Activated T-cell treated with anti-CD3 and anti-CD28 coated beads, Interleukin-2, amount 50 U/mL, for 4 hours (primary cell): ENCODE results near the gene TRAF7. TPM values are rescaled to one million over a fixed set of nuclear protein-coding genes. Genes with fewer than 3 reads are reported as not detected.

Source experiments
- ATAC-seq, 2 donors: fragments of 200-7000 bp; cut with Tn5 transposase; one replicate each; pipeline ENCODE4 v1.10.0; 2021
- DNase-seq: peaks from one replicate; pipeline ENCODE4 v3.0.0-alpha.2; 2020
- H3K27me3 Mint-ChIP-seq: one replicate; pipeline ENCODE4 v1.8.0; 2021; ENCODE audit warnings: low read depth, mixed read lengths
- H3K36me3 Mint-ChIP-seq: one replicate; pipeline ENCODE4 v1.8.0; 2022; ENCODE audit warnings: mixed read lengths; ENCODE audit not compliant: insufficient read depth
- H3K4me1 Mint-ChIP-seq: one replicate; pipeline ENCODE4 v1.8.0; 2021; ENCODE audit warnings: low read depth, mixed read lengths
- H3K4me3 Mint-ChIP-seq: one replicate; pipeline ENCODE4 v1.8.0; 2021; ENCODE audit warnings: mild to moderate bottlenecking, moderate library complexity, mixed read lengths
- H3K9me3 Mint-ChIP-seq: one replicate; pipeline ENCODE4 v1.8.0; 2021; ENCODE audit warnings: mixed read lengths
- total RNA-seq, 3 donors: library from RNA; stranded (reverse); gene quantifications; one replicate each; pipeline ENCODE4 v1.2.1, GENCODE V29; 2021

Gene TRAF7
- total RNA-seq, 3 donors from 2014 or later = 95.6 to 110 (median 102) TPM

- peak overlapping the region; percentile 54 for H3K4me3 Mint-ChIP-seq
- H3K27me3 Mint-ChIP-seq = no peaks in the 10 kb centered on the region
- peaks cover 18% of the 10 kb centered on the region for H3K36me3 Mint-ChIP-seq
- peak; percentile 8 to 14 for ATAC-seq
- H3K9me3 Mint-ChIP-seq = no peaks in the 10 kb centered on the region
- DNase-seq = no peak
- H3K4me1 Mint-ChIP-seq = peaks cover 18% of the 10 kb centered on the region
These were observed 6.6 kb upstream of the TRAF7 start for GRCh38 chr16:2148714-2149629.

- Mint-ChIP-seq H3K4me3 (peak overlapping the region; percentile 29), H3K36me3 (peaks cover 27% of the 10 kb centered on the region), H3K4me1 (peaks cover 18% of the 10 kb centered on the region), H3K27me3 (no peaks in the 10 kb centered on the region), H3K9me3 (no peaks in the 10 kb centered on the region)
- ATAC-seq (no peak), DNase-seq (no peak)
These were observed 5.8 kb upstream of the TRAF7 start for GRCh38 chr16:2149630-2150417.

GRCh38 chr16:2150418-2151187, 5.0 kb upstream of the TRAF7 start:
- H3K9me3 Mint-ChIP-seq = no peaks in the 10 kb centered on the region
- H3K36me3 Mint-ChIP-seq = peaks cover 28% of the 10 kb centered on the region
- H3K4me3 Mint-ChIP-seq = peak overlapping the region; percentile 93
- peaks cover 18% of the 10 kb centered on the region for H3K4me1 Mint-ChIP-seq
- DNase-seq (no peak), ATAC-seq (no peak)
- H3K27me3 Mint-ChIP-seq = no peaks in the 10 kb centered on the region

GRCh38 chr16:2151188-2152091, 4.1 kb upstream of the TRAF7 start:
- ATAC-seq = no peak
- Mint-ChIP-seq H3K4me3 (peak overlapping the region; percentile 93), H3K4me1 (peaks cover 21% of the 10 kb centered on the region), H3K27me3 (no peaks in the 10 kb centered on the region), H3K9me3 (no peaks in the 10 kb centered on the region), H3K36me3 (peaks cover 28% of the 10 kb centered on the region)
- DNase-seq = no peak

GRCh38 chr16:2152695-2153506, 2.7 kb upstream of the TRAF7 start:
- peaks cover 28% of the 10 kb centered on the region for H3K36me3 Mint-ChIP-seq
- no peaks in the 10 kb centered on the region for H3K9me3 Mint-ChIP-seq
- DNase-seq (no peak), ATAC-seq (peak in 1 of 2 donors; percentile 5)
- H3K4me1 Mint-ChIP-seq = peaks cover 34% of the 10 kb centered on the region
- peak overlapping the region; percentile 93 for H3K4me3 Mint-ChIP-seq
- no peaks in the 10 kb centered on the region for H3K27me3 Mint-ChIP-seq

- Mint-ChIP-seq H3K9me3 (no peaks in the 10 kb centered on the region), H3K27me3 (no peaks in the 10 kb centered on the region), H3K4me1 (peaks cover 36% of the 10 kb centered on the region), H3K4me3 (peak overlapping the region; percentile 93), H3K36me3 (peaks cover 28% of the 10 kb centered on the region)
- DNase-seq (peak; percentile 28), ATAC-seq (no peak)
These were observed 970 bp upstream of the TRAF7 start for GRCh38 chr16:2154533-2155090.

GRCh38 chr16:2155977-2156848, 631 bp downstream of the TRAF7 start:
- Mint-ChIP-seq H3K27me3 (no peaks in the 10 kb centered on the region), H3K4me3 (peak overlapping the region; percentile 98), H3K4me1 (peaks cover 28% of the 10 kb centered on the region), H3K36me3 (peaks cover 26% of the 10 kb centered on the region), H3K9me3 (no peaks in the 10 kb centered on the region)
- DNase-seq (no peak), ATAC-seq (no peak)

- DNase-seq (no peak), ATAC-seq (no peak)
- Mint-ChIP-seq H3K4me1 (peaks cover 24% of the 10 kb centered on the region), H3K9me3 (no peaks in the 10 kb centered on the region), H3K4me3 (peak overlapping the region; percentile 98), H3K27me3 (no peaks in the 10 kb centered on the region), H3K36me3 (peaks cover 23% of the 10 kb centered on the region)
These were observed 1.3 kb downstream of the TRAF7 start for GRCh38 chr16:2156849-2157224.

GRCh38 chr16:2157480-2158261, 2.1 kb downstream of the TRAF7 start:
- H3K4me1 Mint-ChIP-seq = peaks cover 22% of the 10 kb centered on the region
- no peaks in the 10 kb centered on the region for H3K9me3 Mint-ChIP-seq
- DNase-seq (no peak), ATAC-seq (no peak)
- peak overlapping the region; percentile 98 for H3K4me3 Mint-ChIP-seq
- no peaks in the 10 kb centered on the region for H3K27me3 Mint-ChIP-seq
- peaks cover 21% of the 10 kb centered on the region for H3K36me3 Mint-ChIP-seq

GRCh38 chr16:2158262-2158638, 2.7 kb downstream of the TRAF7 start:
- no peak for ATAC-seq
- Mint-ChIP-seq H3K4me1 (peaks cover 23% of the 10 kb centered on the region), H3K36me3 (peaks cover 15% of the 10 kb centered on the region), H3K4me3 (no peak overlapping the region), H3K9me3 (no peaks in the 10 kb centered on the region), H3K27me3 (no peaks in the 10 kb centered on the region)
- no peak for DNase-seq

- DNase-seq (no peak), ATAC-seq (no peak)
- Mint-ChIP-seq H3K36me3 (peaks cover 6% of the 10 kb centered on the region), H3K27me3 (no peaks in the 10 kb centered on the region), H3K4me3 (no peak overlapping the region), H3K9me3 (no peaks in the 10 kb centered on the region), H3K4me1 (peaks cover 21% of the 10 kb centered on the region)
These were observed 3.7 kb downstream of the TRAF7 start for GRCh38 chr16:2159175-2159838.
